Brain pericyte (primary cell): ENCODE measurements around the gene PSIP1.
"Not testable (repeated sequence)": the region's sequence is repeated elsewhere in the genome, so short reads cannot be mapped to it uniquely, and the experiment has no call there.

Source experiments
- DNase-seq: peaks from one replicate; pipeline ENCODE4 v3.0.0-alpha.2; 2012; ENCODE audit warnings: low read depth, low spot score

Gene PSIP1

DNA sequence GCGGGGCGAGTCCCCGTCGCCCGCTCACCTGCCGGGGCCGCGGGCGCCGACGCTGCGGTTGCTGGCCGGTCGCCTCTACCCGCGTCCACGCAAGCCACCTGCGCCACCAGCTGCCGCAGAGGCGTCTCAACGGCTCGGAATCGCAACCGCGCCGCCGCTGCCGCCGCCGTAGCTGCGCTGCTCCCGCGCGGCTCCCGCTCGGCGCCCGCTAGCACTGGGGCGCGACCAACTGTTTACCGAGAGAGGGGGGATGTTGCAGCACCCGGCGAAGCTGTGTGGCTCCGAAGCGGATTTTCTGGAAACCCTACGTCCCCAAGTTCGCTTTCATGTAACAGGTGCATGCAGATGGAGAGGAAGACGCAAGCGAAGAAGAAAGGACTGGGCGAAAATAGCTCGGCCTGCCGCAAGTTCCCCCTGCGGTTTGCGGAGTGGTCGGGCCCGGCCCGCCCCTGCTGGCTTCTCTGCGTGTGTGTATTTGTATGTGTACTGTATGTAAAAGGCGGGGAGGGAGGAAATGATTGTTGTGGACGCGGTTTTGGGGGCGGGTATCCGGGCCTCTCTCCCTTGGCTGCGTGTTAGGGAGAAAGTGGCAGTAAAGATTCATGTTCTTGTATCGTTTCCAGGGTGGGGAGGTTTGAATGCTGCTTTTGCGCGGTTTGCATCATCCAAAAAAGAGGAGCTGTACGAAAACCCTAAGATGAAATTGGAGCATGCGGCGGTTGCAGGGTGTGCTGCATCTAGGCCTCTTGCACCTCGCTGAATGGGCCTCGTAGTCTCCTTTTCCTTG is at the start of gene PSIP1:
Gene PSIP1 (minus strand): TSS at position 182 of the 787 bp plus-strand sequence. CDS start 782 bp downstream, outside the sequence.
- peak; percentile 73 for DNase-seq

DNA sequence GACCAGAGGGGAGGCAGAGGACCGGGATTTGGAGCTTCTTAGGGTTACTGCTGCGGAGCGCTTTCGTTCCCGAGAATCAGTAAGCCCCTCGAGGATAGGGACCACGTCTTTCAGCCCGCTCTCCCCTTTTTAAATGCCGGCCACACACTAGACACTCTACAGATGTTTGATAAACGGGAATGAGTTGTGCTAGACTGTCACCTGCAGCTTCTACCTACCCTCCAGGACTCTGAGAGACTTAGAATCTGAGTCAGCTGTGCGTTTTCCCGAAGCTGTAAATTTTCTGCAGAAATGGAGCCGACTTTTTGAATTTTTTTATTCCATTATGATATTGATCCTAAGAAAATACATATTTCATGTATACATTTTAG is 42.7 kb upstream of the PSIP1 start:
- DNase-seq: no peak

- DNase-seq: peak; percentile 89
Measured at GRCh38 chr9:15552636-15553527, 42.1 kb upstream of the PSIP1 start, which contains the start of gene CCDC171. TSS of gene CCDC171 (plus strand) at chr9:15553043. CDS start at chr9:15564089, 11,046 bp downstream.

DNA sequence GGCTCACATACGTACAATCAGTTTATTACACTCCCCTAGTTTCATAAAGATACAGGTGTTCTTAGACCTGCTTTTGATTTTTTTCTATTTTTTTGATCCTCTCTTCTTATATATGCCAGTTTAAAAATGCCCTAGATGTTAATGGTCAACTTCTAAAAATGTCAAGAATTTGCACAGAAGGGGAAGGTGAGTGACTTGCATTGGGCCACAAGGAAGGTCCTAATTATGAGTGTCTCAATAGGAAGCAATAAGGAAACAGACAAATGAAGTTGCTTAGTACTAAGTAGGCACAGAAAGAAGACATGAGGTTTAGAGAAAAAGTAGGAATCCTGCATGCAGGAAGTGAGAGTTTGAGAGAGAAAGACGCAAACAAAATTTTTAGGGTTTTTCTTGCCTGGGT is 38.8 kb upstream of the PSIP1 start:
- DNase-seq: no peak

DNA sequence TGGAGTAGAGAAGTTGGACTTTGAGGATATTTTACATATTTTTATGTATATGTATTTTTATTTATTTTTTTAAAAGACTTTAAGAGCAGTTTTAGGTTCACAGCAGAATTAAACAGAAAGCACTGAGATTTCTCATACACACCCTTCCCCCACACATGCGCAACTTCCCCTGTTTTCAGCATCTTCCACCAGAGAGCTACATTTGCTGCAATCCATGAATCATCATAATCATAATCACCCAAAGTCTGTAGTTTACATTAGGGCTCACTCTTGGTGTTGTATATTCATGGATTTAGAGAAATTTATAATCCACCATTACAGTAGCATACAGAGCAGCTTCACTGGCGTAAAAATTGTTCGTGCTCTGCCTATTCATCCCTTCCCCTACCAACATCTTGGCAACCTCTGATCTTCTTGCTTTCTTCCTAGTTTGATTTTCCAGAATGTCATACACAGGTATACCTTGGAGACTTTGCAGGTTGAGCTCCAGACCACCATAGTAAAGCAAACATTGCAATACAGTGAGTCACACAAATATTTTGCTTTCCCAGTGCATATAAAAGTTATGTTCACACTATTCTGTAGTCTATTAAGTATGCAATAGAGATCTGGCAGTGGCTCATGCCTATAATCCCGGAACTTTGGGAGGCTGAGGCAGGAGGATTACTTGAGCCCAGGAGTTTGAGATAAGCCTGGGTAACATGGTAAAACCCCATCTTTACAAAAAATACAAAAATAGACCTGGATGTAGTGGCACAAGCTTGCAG is 32.5 kb upstream of the PSIP1 start:
- DNase-seq: no peak

DNA sequence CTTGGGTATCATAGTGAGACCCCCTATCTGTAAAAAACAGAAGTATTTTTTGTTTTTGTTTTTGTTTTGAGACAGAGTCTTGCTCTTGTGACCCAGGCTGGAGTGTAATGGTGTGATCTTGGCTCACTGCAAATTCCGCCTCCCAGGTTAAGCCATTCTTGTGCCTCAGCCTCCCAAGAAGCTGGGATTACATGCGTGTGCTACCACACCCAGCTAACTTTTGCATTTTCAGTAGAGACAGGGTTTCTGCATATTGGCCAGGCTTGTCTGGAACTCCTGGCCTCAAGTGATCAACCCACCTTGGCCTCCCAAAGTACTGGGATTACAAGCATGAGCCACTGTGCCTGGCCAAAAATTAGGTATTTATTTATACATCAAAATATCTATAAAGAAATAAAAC is 31.9 kb upstream of the PSIP1 start:
- no peak for DNase-seq

- no peak for DNase-seq
Measured at GRCh38 chr9:15541872-15542271, 31.1 kb upstream of the PSIP1 start.

GRCh38 chr9:15531380-15531779 is 20.6 kb upstream of the PSIP1 start:
- DNase-seq: no peak

- no peak for DNase-seq
Measured at GRCh38 chr9:15529566-15530324, 19.0 kb upstream of the PSIP1 start.

DNA sequence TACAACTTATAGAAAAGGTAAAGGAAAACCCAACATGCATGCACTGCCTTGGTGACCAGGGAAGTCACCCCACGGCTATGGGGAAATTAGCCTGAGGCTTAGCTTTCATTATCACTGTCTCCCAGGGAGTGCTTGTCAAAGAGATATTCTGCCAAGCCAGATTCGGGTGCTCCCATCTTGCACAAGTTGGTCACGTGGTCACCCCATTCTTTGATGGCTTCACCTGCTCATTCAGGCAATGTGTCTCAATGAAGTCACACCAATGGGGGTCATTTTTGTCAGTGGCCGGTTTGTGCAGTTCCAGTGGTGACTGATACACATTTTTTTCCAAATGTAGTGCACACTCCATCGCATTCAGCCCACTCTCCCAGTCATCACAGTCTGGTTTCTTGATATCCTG is 16.3 kb upstream of the PSIP1 start:
- not testable (repeated sequence) for DNase-seq

GRCh38 chr9:15525958-15526357 is 15.2 kb upstream of the PSIP1 start:
- no peak for DNase-seq

DNA sequence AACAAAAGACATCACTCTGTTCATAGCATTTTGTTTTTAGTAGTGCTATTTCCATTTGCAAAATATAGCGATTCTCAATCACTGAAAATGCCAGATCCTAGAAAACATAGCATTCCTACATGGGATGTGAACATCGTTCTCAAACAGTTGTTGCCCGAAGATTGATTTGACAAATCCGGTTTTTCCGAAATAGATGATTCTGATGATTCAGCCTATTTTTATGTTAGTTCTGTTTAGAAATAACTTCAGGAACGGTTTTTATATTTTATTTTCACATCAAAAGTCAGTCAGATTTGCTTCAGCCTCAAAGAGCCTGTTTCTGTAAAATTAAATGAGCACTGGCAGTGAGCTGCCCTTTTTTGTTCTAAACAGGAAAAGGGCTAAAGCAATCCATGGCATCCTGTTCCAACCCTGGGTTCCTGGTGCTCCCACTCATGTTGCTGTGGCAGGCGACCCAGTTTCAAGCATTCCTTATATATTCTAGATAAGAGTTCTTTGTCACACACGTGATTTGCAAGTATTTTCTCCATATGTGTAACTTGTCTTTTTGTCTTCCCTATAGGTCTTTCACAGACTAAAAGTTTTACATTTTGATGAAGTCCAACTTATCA is 14.2 kb upstream of the PSIP1 start:
- DNase-seq: no peak

- DNase-seq: no peak
Measured at GRCh38 chr9:15522130-15522755, 11.5 kb upstream of the PSIP1 start.

DNA sequence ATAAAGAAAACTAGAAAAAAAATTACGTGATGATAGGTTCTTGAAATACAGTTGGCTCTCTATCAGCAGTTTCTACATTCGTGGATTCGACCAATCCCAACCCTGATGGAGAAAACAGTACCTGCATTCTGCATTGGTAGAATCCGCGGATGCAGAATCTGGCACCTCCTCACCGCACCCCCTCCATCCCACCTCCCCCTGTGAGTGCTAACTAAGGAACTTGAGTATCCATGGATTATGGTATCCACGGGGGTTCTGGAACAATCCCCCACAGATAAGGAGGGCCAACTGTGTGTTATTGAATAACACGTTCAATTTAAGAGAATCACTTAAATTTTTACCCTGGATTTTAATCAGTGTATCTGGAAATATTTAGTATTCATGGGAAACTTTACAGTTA is 10.5 kb upstream of the PSIP1 start:
- no peak for DNase-seq

GRCh38 chr9:15519831-15520230 is 9.1 kb upstream of the PSIP1 start:
- DNase-seq: no peak

GRCh38 chr9:15513335-15513734 is 2.6 kb upstream of the PSIP1 start:
- no peak for DNase-seq

DNA sequence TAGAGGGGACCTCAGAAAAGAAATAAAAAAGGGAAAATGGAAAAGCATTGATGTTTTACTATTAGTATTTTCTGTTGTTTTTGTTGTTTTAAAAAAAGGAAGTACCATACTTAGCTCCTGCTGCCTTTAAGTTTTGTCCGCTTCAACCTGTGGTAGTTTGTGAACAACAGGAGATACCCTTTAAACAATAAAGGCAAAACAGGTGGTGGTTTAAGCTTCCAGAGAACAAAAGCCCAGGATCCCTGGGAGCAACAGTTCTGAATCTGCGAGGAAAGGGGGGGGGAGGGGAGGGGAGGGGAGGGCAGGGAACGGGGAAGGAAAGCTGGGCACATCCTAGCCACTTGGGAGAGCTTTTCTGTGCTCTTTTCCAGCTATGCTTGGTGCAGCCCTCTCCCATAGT is 2.1 kb upstream of the PSIP1 start:
- no peak for DNase-seq

DNA sequence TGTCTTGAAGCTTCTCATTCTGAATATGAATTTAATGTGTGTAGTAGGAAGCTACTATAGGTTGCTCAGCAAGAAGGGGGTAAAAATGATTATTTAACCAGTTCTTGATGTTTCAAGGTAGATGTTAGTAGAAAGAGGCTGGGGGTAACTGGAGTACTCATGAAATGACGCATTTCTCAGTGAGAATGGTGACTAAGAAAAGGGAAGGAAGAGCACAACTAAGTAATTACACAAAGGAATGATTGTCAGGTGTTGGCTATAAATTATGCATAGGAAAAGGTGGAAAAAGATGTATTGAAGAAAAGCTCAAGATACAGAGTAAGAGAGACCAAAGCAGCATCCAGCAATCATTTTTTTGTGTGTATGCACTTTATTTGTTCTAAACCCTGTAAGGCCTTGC is 1.4 kb upstream of the PSIP1 start:
- no peak for DNase-seq

DNA sequence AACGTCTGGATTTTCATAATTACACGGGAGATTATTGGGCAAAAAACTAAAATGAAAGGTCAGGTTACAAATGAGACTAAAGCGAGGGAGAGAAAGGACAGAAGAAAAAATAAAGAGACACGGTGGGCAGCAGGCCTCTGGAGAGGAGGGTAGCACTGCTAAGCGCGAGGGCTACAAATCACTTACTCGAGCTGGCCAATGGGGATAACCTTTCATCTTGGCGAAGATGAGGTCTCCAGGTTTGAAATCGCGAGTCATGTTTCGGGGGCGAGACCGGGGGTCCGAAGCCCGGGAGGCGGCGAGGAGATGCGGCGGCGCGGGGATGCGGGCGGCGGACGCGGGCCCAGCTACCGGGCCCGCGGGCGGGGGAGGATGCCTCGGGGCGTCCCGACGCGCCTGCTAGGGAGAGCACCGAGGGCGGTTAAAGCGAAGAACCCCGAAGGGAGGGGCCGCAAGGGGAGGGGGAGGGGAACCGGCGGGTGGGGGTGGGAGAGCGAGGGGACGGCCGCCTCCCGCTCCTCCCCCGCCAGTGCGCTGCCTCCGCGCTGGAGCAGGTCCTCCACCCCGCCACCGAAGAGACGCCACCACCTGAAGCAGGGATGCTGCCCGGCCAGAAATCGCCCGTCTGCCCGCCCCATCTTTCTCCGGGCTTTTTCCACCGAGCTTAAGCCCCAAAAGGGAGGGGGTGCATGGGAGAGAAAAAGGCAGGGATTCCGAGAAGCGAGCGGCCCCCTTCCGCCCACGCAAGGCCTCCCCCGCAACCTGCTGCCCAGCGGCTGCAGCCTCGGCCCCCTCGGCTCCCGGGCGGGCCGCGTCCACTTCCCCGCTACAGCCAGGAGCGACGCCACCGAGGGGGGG is 610 bp downstream of the PSIP1 start:
- DNase-seq: no peak
